HG03521 (cell line): ENCODE results near the gene HS3ST3B1.
A peak's percentile ranks its signal among the peaks of the same experiment; 100 is the strongest.

Experiments used
- ATAC-seq: cut with Tn5 transposase; IDR thresholded peaks from one replicate; pipeline ENCODE4 v1.9.1; 2021; ENCODE audit warnings: mild to moderate bottlenecking, moderate library complexity; ENCODE audit not compliant: unreplicated experiment

The HS3ST3B1 gene

DNA sequence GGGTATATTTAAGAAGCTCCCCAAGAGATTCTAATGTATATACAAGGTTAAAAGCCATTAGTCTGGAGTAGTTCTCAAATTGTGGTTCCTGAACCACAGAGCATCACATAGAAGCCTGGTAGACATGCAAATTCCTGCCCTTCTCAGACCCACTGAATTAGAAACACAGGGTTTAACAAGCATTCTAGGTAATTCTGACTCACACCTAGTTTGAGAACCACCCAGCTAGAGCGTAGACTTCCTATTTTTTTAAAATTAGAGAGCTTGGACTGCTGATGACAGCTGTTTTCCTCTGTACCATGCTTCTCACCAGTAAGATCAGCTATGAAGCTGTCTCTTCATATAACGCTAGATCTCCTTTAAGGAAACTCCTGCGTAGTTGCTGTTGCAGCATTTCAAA is 50.6 kb downstream of the HS3ST3B1 start:
- no peak for ATAC-seq

DNA sequence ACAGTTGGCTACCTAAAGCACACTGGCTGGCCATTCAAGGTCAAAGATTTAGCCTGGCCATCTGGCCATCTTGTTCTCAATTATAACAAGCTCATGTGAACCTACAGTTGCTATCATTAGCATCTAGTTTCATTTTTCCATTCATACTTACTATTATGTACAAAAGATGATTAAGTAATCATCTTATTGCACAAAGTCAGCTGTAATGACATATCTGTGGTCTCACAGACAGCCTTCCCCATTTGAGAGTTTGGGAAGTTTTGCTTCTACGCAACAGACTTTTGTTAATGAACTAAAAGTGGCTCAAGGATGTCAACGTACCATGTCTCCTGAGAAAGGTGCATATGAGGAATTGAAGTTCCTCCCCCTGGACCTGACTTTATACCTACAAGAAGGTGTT is 51.3 kb downstream of the HS3ST3B1 start:
- ATAC-seq, result no peak

DNA sequence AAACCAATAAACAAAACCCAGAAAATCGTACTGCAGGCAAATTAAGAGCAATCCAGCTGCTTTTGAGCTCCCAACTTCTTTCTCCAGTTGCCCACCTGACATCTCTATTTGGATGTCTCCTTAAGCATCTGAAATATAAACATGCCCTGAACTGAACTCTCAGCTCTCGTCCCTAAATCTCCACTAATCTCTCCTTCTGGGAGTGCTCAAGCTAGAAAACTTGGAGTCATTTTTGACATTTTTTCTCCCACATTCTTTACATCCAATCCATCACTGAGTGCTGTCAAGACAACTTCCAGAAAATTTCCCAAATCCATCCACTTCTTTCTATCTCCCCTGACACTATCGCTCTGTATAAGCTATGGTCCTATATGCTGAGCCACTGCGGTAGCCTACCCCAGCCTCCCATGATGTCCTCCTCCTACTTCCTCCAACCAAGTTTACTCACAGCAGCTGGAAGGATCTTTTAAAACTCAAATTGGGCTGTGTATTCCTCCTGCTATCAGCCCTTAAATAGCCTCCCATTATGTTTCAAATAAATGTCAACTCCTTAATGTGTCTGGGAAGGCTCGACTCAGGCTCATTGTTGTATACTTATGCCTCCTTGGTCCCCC is 53.1 kb downstream of the HS3ST3B1 start:
- no peak for ATAC-seq

DNA sequence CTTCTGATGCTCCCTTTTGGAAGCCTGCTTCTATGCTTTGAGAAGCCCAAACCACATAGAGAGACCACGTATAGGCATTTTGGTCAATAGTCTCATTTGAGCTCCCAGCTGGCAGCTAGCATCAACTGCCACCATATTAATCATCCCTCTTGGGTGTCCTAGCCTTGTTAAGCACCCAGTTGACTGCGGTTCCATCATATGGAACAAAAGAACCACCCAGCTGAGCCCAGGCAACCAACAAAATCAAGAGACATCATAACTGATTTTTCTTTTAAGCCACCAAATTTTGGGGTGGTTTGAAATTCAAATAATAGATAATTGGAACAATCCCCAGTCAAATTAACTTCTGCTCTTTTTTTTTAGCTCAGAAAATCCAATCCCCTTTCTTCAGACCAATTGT is 53.9 kb downstream of the HS3ST3B1 start:
- no peak for ATAC-seq

DNA sequence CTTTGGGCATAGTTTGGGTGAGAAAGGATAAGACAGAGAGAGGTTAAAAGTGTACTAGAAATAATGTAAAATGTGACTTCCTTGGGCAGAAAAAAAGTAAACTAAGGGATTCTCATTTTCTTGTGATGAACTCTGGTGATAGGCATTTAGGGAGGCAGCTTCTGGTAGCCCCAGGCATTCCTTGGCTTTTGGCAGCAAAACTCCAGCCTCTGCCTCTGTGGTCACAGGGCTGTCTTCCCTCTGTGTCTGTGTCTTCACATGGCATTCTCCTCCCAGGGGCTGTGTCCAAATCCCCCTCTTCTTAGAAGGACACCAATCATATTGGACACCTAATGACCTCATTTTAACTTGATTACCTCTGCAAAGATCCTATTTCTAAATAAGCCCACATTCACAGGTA is 54.7 kb downstream of the HS3ST3B1 start:
- ATAC-seq, result no peak

DNA sequence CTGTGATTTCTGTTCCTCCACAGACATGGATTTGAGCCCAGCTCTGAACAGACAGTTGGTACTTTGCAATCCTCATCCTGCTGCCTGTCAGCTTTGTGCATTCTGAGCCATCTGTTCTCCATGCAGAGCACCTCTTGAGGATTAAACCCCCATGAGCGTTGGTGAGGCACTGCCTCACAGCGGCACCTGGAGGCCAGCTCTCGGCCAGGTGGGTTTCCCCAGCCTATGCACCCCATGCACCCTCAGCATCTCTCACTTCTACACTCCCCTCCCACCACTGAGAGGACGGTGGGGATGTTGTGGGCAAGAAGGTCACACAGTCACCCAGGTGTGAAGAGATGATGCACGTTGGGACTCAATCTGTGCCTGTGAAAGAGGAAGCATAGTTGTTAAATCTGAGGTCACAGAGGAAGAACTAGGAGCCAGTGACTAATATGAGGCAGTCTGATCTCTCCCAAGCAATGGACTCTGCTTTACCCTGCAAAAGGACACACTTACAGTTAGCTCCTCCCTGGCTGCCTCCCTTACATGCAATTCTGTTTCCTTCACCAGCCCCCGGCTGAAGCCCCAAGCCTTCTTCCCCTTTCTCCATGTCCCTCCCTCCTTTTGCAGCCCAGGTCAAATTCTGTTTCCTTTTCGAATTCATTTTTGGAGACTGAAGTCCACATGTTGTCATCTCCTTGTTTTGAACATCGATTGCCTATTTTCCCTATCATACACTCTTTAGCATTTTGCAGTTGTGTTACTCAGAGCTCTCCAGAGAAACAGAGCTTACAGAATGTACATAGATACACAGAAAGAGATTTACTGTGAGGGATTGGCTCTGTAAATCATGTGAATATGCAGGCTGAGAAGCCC is 58.5 kb downstream of the HS3ST3B1 start:
- peak; percentile 95 for ATAC-seq

DNA sequence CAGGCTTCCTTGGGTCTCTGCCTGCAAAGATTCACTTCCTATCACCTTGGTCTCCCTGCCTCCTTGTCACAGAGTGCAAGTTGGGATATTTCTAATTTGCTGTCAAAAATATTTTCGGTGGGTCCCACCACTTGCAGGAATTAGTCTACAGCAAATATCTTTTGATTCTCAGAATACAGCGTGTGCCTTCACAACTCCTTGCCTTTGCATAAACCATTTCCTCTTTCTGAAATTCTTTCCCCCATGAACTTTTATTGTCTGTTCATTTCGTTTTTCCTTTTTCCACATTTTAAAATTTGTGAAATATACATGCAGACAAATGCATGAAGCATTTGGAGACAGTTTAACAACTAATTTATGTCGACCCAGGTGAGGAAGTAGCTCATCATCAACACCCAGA is 60.0 kb downstream of the HS3ST3B1 start:
- no peak for ATAC-seq

DNA sequence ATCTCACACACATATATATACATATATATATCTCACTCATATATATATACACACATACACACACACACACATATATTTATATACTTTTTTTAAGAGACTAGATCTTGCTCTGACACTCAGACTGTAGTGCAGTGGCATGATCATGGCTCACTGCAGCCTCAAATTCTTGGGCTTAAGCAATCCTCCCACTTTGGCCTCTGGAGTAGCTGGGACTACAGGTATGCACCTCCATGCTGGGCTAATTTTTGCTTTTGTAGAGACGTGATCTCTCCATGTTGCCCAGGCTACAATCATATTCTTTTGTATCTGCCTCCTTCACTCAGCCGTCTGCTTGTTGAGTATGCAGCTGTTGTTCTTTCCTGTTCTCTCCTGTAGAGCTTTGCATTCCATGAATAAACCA is 60.6 kb downstream of the HS3ST3B1 start:
- no peak for ATAC-seq

DNA sequence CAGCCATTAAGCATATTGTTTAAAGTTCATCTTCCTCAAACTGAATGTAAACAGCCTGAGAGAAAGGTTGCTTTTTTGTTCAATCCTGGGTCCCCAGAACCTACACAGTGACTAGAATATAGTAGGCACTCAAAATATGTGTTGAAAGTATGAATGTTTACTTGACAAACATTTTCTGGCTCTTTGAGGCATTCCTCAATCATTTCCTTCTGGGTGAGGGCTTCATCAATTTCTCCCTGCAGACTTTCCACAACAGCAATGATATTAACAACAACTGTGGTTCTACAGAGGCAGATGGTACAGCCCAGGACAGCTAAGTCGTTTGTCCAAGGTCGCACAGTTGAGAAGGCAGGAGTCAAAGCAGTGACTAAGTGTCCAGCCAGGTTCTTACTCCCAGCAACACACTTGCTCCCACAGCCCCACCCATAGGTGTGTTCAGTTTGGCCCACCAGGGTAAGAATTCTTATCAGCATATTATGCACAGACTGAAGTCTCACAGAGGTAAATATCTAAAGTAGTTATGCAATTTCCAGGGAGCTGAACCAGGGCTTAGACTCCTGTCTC is 61.1 kb downstream of the HS3ST3B1 start:
- ATAC-seq, result no peak

DNA sequence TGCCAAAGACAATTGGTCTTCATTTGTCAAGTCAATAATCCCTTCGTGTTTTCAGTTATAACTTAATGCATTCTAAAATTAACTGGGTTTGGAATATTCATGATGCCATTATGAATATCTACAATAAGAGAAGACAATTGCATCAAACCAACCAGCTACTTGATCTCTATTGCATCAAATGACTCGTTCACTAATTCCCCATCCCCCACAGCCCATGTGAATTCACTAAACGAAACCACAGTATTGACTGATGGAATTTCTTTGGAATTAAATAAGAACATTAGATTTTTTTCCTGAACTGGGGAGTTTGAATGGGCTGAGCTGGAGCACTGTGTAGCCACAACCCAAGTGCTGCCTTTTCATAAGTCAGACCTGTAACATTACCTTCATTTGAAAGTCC is 65.3 kb downstream of the HS3ST3B1 start:
- ATAC-seq, result no peak

DNA sequence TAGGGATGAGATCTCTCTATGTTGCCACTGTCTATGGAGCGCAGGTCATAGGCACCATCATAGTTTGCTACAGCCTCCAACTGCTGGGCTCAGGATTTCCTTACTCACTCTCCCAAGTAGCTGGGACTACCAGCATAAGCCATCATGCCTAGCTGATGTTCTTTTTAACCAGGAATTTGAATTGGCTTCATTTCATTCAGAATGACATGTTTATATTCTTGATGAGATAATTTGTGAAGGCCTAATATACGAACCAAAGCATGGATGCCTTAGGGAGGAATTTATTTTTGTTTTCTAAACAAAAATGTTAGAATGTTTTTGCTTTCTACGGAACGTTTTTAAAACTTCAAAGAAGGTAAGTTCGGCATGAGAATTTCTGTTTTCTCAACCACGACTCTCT is 71.6 kb downstream of the HS3ST3B1 start:
- no peak for ATAC-seq

DNA sequence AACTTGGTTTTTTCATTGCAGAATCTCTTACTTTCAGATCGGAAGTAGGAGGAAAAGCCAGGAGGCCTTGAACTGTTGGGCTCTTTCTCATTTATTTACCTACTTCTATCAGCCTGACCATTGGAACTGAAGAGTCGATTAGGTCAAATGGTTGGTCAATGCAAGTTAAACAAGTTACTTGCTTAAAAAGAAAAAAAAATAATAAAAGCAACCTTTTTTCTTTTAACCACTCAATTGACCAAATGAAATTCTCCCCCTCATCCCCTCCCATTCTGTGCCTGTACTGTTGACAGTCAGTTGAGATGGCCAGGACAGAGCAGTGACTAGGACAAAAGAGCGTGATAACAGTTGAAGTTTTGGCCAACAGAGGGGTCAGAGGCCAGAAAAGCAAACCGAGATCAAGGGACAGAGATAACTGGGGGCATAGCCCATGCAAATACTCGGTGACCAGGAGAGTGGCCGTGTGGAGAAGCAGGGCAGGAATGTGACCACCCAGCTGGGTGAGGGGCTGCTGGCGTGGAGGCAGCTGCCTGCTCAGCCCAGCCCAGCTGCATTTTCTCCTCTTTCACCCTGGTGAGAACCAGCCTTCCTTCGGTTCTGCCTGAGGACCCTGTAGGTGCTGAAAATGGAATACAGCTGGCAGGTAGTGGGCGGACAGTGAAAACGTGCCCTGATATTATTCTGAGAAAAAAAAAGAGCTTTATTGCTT is 72.2 kb downstream of the HS3ST3B1 start:
- ATAC-seq, result no peak

DNA sequence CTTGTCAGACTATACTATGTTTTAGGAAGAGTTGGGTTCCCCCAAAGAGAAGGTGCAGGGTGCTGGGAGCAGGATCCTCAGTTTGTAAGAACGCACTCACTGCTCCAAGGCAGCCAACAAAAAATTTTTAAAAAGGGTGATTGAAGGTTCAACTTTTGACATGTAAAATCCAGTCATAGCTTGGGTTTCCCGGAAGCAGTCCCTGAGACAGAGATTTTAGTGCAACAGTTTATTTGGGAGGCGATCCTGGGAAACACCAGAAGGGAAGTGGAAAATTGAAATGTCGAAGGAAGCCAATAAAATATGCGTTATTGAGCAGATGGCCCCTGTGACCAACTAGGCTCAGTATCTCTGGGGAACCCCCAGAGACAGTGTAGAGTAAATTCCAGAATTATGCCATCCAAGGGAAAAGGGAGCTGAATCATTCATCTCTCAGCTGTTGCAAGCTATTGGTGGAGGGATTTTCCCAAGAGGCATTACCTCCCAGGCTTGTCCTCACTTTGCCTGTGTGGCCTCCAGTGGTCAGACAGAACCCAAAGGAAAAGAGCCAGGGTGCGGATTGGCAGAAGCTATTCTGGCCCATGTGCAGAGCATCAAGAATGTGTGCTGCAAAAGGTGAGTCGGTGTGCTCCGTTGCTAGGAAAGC is 72.9 kb downstream of the HS3ST3B1 start:
- no peak for ATAC-seq

DNA sequence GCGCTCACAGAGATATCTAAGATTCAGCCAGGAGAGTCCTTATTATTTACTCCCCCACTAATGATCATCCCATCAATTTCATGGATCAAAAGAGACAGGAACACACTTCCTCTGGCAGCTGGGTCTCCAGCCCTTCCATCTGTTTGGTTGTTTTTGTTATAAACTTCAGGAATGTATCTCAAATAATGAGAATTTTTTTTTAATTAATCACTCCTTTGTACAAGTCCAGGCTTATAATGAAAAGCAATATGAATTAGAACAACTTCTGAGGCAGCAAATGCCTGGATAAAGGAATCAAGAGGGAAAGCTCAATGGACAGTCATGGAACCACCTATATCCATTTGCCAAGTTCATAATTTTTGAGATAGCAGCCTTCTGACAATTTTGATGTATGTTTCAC is 73.4 kb downstream of the HS3ST3B1 start:
- no peak for ATAC-seq

DNA sequence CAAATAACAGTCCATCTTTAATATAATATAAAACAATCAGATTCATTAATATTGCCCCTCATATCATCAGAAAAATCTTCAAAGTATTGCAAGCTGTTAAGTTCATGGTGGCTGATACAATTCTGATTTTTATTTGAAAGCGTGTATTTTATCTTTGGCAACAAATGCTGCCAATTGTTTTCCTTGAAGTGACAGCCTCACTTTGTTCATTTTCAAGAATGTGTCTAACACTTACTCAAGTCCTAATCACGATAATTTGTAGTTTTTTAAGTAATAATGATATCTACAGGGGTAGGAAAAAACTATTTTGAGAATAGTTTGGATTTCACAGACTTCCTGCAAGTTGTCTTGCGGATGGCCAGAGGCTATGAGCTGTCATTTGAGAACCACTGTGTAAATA is 75.8 kb downstream of the HS3ST3B1 start:
- no peak for ATAC-seq

DNA sequence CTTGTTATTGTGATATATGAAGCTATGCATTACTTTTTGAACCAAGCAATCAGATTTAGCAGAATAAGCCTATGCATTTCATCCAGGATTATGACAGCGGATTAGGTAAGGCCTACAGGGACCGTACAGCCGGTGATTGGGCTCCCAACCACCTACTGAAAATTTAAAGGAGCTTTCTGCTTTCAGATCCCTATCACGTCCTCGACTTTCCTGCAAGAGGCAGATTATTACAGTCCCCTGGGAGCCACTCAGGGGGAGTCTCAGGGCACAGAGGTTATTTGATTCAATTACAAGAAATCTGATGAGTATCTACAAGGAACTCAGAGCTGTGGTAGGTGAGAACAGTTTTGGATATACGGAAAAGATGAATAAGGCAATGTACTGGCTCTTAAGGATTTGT is 80.7 kb downstream of the HS3ST3B1 start:
- ATAC-seq, result no peak

DNA sequence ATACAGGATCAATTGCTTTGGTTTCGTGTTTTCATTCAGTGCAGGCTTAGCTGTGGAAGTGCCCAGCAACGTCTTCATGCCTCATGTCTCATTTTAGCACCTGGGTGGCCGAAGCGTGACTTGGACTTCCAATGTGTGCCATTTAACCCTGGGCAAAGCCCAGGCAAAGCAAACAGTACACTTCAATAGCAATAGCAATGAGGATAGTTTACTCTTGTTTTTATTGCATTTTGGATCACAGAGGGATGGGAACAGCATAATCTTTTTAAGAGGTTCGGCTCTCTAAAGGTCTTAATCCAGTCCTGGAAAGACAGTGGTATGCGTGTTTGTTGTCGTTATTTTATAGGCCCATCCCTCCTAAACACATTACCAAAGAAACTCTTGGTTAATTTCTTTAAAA is 86.2 kb downstream of the HS3ST3B1 start:
- ATAC-seq, result no peak

DNA sequence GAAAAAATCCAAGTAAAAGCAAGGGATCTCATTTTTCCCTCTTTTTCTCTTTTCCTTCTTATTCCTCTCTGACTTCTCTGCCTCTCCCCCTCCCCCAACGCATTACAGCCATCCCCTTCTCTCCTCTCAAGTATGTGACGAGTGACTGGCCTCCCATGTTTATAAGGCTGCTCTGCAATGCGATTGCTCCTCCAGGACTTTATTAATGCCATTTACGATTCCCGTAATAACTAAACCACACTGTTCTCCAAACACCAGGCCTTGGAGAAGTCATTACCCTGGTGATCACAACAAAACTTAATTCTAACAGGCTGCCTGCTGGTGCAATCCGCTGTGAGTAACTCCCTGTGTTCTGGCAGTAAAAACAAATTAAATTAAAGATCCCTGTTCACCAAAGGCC is 88.8 kb downstream of the HS3ST3B1 start:
- no peak for ATAC-seq

DNA sequence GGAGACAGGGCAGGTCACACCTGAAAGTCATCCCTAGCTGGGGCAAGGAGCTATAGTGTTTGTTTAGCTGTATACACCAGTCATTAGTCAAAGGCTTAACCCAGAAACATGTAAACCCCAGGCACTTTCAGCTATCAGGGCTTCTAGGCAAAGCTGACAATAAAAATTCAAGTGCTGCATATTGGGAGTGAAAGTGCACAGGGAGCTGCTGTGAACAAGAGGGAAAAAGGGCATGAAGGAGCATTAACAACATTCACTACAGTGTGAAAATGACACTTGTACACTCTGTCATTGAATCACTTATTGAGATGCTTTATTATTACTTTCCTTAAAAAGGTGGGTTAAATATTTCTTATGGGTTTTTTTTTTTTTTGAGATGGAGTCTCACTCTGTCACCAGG is 92.8 kb downstream of the HS3ST3B1 start:
- no peak for ATAC-seq

DNA sequence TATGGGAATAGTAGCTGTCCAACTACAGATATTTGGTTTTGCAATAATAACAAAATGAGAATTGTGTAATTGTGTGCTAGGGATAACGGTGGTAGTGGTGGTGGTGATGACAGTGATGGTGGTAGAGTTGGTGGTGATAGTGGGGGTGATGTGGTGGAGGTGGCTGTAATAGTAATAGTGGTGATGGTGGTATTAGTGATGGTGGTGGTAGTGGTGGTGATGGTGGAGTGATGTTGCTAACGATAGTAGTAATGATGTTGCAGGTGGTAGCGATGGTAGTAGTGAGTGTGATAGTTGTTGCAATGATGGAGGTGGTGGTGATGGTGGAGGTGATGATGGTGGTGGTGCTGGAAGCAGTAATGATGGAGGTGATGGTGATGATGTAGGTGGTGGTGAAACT is 94.4 kb downstream of the HS3ST3B1 start:
- ATAC-seq, result no peak

DNA sequence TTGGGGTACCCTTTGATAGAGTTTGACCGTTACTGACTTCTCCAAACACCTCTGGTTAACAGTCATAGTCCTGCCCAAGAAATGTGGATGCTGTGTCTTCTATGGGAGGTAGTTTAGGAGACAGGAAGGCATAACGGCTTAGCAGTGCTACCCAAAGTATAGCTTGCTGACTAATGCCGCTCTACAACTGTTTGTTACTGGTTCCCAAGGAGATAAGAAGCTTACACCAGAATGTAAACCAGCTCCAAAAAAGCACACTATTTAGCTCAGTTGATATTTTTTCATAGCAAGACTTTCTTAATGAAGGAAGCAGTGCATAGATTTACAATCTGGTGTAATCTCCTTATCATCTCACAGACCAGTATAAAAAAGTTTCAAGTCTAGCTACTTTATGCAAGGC is 95.7 kb downstream of the HS3ST3B1 start:
- no peak for ATAC-seq
